IMR-90 (cell line): ENCODE measurements around the gene MEGF9. TPM values are rescaled to one million over a fixed set of nuclear protein-coding genes. Genes with fewer than 3 reads are reported as not detected.

Experiments
- ATAC-seq: fragments of 200-7000 bp; cut with Tn5 transposase; 2 replicates; pipeline ENCODE4 v1.9.1; 2020; ENCODE audit warnings: low read depth, mild to moderate bottlenecking, moderate library complexity
- BruUV-seq: library from RNA; stranded (reverse); fragments of 400-500 nt; replicated peaks from 2 replicates; lab custom pipeline; 2021; lab: Mats Ljungman, UMichigan
- CTCF ChIA-PET: fragments of 300-600 bp; formaldehyde crosslinking; extraction: SDS; loops from one replicate; lab custom pipeline; 2021; ENCODE audit warnings: antibody characterized with exemption; lab: Yijun Ruan, JAX
- POLR2A ChIA-PET: fragments of 300-600 bp; sonication (Branson Sonifier 250); formaldehyde crosslinking; loops from one replicate; lab custom pipeline; 2022; ENCODE audit warnings: antibody characterized with exemption; ENCODE audit not compliant: unreplicated experiment; lab: Charles Lee
- DNase-seq: peaks from one replicate; pipeline ENCODE4 v3.0.0; 2013
- H2AFZ ChIP-seq: replicated peaks from 2 replicates; pipeline ENCODE3; 2013; ENCODE audit warnings: low read length, mild to moderate bottlenecking; ENCODE audit not compliant: poor library complexity
- H2AK5ac ChIP-seq: 2 replicates; pipeline ENCODE4 v1.6.1; 2013; ENCODE audit warnings: low read depth, low read length, inconsistent platforms
- H2AK9ac ChIP-seq: replicated peaks from 2 replicates; pipeline ENCODE3; 2013; ENCODE audit warnings: mild to moderate bottlenecking, low read depth, low read length, moderate library complexity; ENCODE audit not compliant: poor library complexity
- H2BK120ac ChIP-seq: 2 replicates; pipeline ENCODE4 v1.6.1; 2013; ENCODE audit warnings: low read depth, low read length, inconsistent platforms
- H2BK15ac ChIP-seq: 3 replicates; pipeline ENCODE4 v1.6.1; 2013; ENCODE audit warnings: low read depth, low read length, inconsistent platforms
- H2BK20ac ChIP-seq: 2 replicates; pipeline ENCODE4 v1.6.1; 2013; ENCODE audit warnings: low read depth, mild to moderate bottlenecking, inconsistent platforms, low read length, moderate library complexity
- H2BK5ac ChIP-seq: 2 replicates; pipeline ENCODE4 v1.6.1; 2013; ENCODE audit warnings: mild to moderate bottlenecking, low read depth, low read length, inconsistent platforms; ENCODE audit not compliant: poor library complexity, severe bottlenecking
- H3K14ac ChIP-seq: replicated peaks from 2 replicates; pipeline ENCODE4 v1.6.1; 2013; ENCODE audit warnings: low read depth, low read length, inconsistent platforms
- H3K18ac ChIP-seq: 2 replicates; pipeline ENCODE4 v1.6.1; 2013; ENCODE audit warnings: low read depth, low read length, control low read depth
- H3K23ac ChIP-seq: 2 replicates; pipeline ENCODE4 v1.6.1; 2013; ENCODE audit warnings: low read depth, low read length, inconsistent platforms
- H3K27ac ChIP-seq: 2 replicates; pipeline ENCODE4 v1.5.1; 2013; ENCODE audit warnings: mild to moderate bottlenecking, control low read depth, low read length; ENCODE audit not compliant: insufficient read depth
- H3K27me3 ChIP-seq: 2 replicates; pipeline ENCODE4 v1.6.1; 2013; ENCODE audit warnings: low read length; ENCODE audit not compliant: control insufficient read depth, insufficient read depth
- H3K36me3 ChIP-seq: 2 replicates; pipeline ENCODE4 v1.6.1; 2013; ENCODE audit warnings: low read length, mixed read lengths; ENCODE audit not compliant: control insufficient read depth, insufficient read depth
- H3K4ac ChIP-seq: 2 replicates; pipeline ENCODE4 v1.6.1; 2013; ENCODE audit warnings: low read depth, low read length, inconsistent platforms
- H3K4me1 ChIP-seq: 2 replicates; pipeline ENCODE4 v1.6.1; 2013; ENCODE audit warnings: low read length, mixed read lengths; ENCODE audit not compliant: control insufficient read depth, insufficient read depth
- H3K4me2 ChIP-seq: 2 replicates; pipeline ENCODE4 v1.6.1; 2013; ENCODE audit warnings: low read depth, mild to moderate bottlenecking, control low read depth, low read length, moderate library complexity
- H3K4me3 ChIP-seq: 2 replicates; pipeline ENCODE4 v1.5.1; 2013; ENCODE audit warnings: low read depth, mild to moderate bottlenecking, control low read depth, low read length, moderate library complexity; ENCODE audit not compliant: insufficient read depth
- H3K56ac ChIP-seq: 2 replicates; pipeline ENCODE4 v1.6.1; 2013; ENCODE audit warnings: low read length, inconsistent platforms; ENCODE audit not compliant: insufficient read depth; ENCODE audit errors: extremely low read depth
- H3K79me1 ChIP-seq, 2 experiments: 2 replicates each; pipeline ENCODE4 v1.6.1; 2013; ENCODE audit warnings: low read length in 2 of 2, inconsistent platforms in 1 of 2, low read depth in 1 of 2
- H3K9ac ChIP-seq: 2 replicates; pipeline ENCODE4 v1.6.1; 2013; ENCODE audit warnings: low read depth, low read length, control low read depth
- H3K9me1 ChIP-seq: 2 replicates; pipeline ENCODE4 v1.6.1; 2013; ENCODE audit warnings: low read length, inconsistent platforms; ENCODE audit not compliant: insufficient read depth
- H3K9me3 ChIP-seq: 2 replicates; pipeline ENCODE4 v1.6.1; 2013; ENCODE audit warnings: low read length; ENCODE audit not compliant: control insufficient read depth, insufficient read depth
- H4K20me1 ChIP-seq: 2 replicates; pipeline ENCODE4 v1.6.1; 2013; ENCODE audit warnings: low read length, inconsistent platforms; ENCODE audit not compliant: insufficient read depth
- H4K5ac ChIP-seq: 2 replicates; pipeline ENCODE4 v1.6.1; 2013; ENCODE audit warnings: mild to moderate bottlenecking, low read depth, low read length, control low read depth
- H4K8ac ChIP-seq, 2 experiments: 2 replicates each; pipeline ENCODE4 v1.6.1; 2013; ENCODE audit warnings: low read depth in 2 of 2, low read length in 2 of 2, control low read depth in 1 of 2, inconsistent platforms in 1 of 2
- H4K91ac ChIP-seq: 2 replicates; pipeline ENCODE4 v1.6.1; 2013; ENCODE audit warnings: low read depth, low read length, inconsistent platforms; ENCODE audit not compliant: insufficient read depth
- BHLHE40 ChIP-seq: fragments of 150-350 bp; IDR thresholded peaks from 2 replicates; pipeline ENCODE4 v1.6.1; 2016; ENCODE audit warnings: mild to moderate bottlenecking, low read depth, low read length
- CEBPB ChIP-seq: IDR thresholded peaks from 2 replicates; pipeline ENCODE4 v1.6.1; 2012; ENCODE audit warnings: low read depth, low read length, improper control_type of control experiment
- CHD1 ChIP-seq: IDR thresholded peaks from 2 replicates; pipeline ENCODE4 v1.6.1; 2012; ENCODE audit warnings: low read depth, low read length, improper control_type of control experiment
- CTCF ChIP-seq: conservative IDR thresholded peaks from 2 replicates; pipeline ENCODE4 v1.5.1; 2012; ENCODE audit warnings: mild to moderate bottlenecking, low read depth, low read length, improper control_type of control experiment
- FOS ChIP-seq: fragments of 150-350 bp; IDR thresholded peaks from 2 replicates; pipeline ENCODE4 v1.6.1; 2016; ENCODE audit warnings: low read depth, low read length
- MAFK ChIP-seq: IDR thresholded peaks from 2 replicates; pipeline ENCODE4 v1.6.1; 2012; ENCODE audit warnings: low read depth, low read length, improper control_type of control experiment
- MAZ ChIP-seq: IDR thresholded peaks from 2 replicates; pipeline ENCODE4 v1.6.1; 2012; ENCODE audit warnings: low read depth, mild to moderate bottlenecking, low read length, improper control_type of control experiment, moderate library complexity, borderline replicate concordance
- MXI1 ChIP-seq: IDR thresholded peaks from 2 replicates; pipeline ENCODE4 v1.6.1; 2012; ENCODE audit warnings: low read depth, mild to moderate bottlenecking, low read length, moderate library complexity, borderline replicate concordance
- NFE2L2 ChIP-seq: fragments of 150-350 bp; IDR thresholded peaks from 2 replicates; pipeline ENCODE4 v1.6.1; 2016; ENCODE audit warnings: low read depth, mild to moderate bottlenecking, low read length
- POLR2A ChIP-seq: IDR thresholded peaks from 2 replicates; pipeline ENCODE4 v1.6.1; 2012; ENCODE audit warnings: mild to moderate bottlenecking, low read depth, low read length
- RAD21 ChIP-seq: IDR thresholded peaks from 2 replicates; pipeline ENCODE4 v1.6.1; 2012; ENCODE audit warnings: low read length, improper control_type of control experiment
- RCOR1 ChIP-seq: IDR thresholded peaks from 2 replicates; pipeline ENCODE4 v1.6.1; 2012; ENCODE audit warnings: mild to moderate bottlenecking, low read length, improper control_type of control experiment; ENCODE audit not compliant: insufficient replicate concordance
- RFX5 ChIP-seq: IDR thresholded peaks from 2 replicates; pipeline ENCODE4 v1.8.0; 2012; ENCODE audit warnings: low read depth, mild to moderate bottlenecking, low read length, moderate library complexity
- SMC3 ChIP-seq: fragments of 150-350 bp; IDR thresholded peaks from 2 replicates; pipeline ENCODE4 v1.6.1; 2016; ENCODE audit warnings: low read depth, mild to moderate bottlenecking, antibody characterized with exemption, low read length, moderate library complexity
- WGBS, 2 experiments: methylation state at CpG; one replicate each; pipeline versions ENCODE4 v1.1.5 to v1.1.7; 2013; ENCODE audit warnings: missing lambda C conversion rate in 2 of 2; ENCODE audit not compliant: insufficient read length in 1 of 2; ENCODE audit errors: extremely low coverage in 2 of 2; 5-methylcytosine and 5-hydroxymethylcytosine counted together
- dilution Hi-C: fragments of 300-500 bp; cut with HindIII; formaldehyde crosslinking; loops from one replicate; pipeline ENCODE4 v1.14.3; 2018; ENCODE audit warnings: low sequenced_read_pairs; ENCODE audit not compliant: unreplicated experiment
- in situ Hi-C: fragments of 300-500 bp; cut with MboI; formaldehyde crosslinking; loops from 3 replicates; pipeline ENCODE4 v1.14.3; 2019; ENCODE audit warnings: low sequenced_read_pairs, inconsistent platforms, mixed read lengths
- intact Hi-C: fragments of 100-400 bp; cut with micrococcal nuclease; formaldehyde crosslinking; loops from 2 replicates; pipeline ENCODE4 v1.10.0; 2022
- polyA plus RNA-seq, 3 experiments: library from polyadenylated mRNA; depleted of rRNA; stranded (reverse); fragments of >200 nt; gene quantifications; 2 replicates each; pipeline ENCODE4 v1.2.3, GENCODE V29; 2012; ENCODE audit warnings: low replicate concordance in 1 of 3
- total RNA-seq: library from RNA; depleted of rRNA; stranded (reverse); fragments of >200 nt; gene quantifications from 2 replicates; pipeline ENCODE4 v1.2.3, GENCODE V29; 2012
- TF ChIP-seq, protein P1 (sequence below): fragments of 150-350 bp; IDR thresholded peaks from 2 replicates; pipeline ENCODE4 v1.6.1; 2017; ENCODE audit warnings: mild to moderate bottlenecking, antibody characterized with exemption, low read length, low read depth
- TF ChIP-seq, protein P2 (sequence below): fragments of 150-350 bp; IDR thresholded peaks from 2 replicates; pipeline ENCODE4 v1.6.1; 2016; ENCODE audit warnings: low read depth, mild to moderate bottlenecking, low read length, moderate library complexity, borderline replicate concordance

MEGF9 gene
- total and polyA plus RNA-seq, 2 of the 4 experiments (the other 2 are of a cell fraction), result 3.4 TPM

DNA sequence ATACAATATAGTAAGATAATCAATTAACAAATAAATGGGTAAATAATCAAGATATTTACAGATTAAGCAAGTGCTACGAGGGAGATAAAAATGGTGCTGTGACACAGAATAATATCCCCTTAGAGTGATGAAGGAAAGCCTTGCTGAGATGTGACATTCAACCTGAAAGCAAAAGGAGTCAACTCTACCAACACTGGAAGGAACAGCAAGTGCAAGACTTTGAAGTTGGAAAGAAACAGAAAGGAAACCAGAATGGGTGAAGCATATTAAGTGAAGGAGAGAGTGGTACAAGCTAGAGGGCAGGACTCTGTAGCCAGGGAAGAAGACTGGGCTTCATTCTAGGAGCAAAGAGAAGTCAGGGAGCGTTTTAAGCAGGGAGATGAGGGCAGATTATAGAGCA, 12.2 kb upstream of the MEGF9 start:
- no peak for TF ChIP-seq FOS
- TF ChIP-seq RFX5, result no peak
- TF ChIP-seq POLR2A, result no peak
- no peak for TF ChIP-seq MAZ
- TF ChIP-seq CEBPB, result no peak
- no peak for TF ChIP-seq MAFK
- TF ChIP-seq NFE2L2, result no peak
- TF ChIP-seq, protein P1, sequence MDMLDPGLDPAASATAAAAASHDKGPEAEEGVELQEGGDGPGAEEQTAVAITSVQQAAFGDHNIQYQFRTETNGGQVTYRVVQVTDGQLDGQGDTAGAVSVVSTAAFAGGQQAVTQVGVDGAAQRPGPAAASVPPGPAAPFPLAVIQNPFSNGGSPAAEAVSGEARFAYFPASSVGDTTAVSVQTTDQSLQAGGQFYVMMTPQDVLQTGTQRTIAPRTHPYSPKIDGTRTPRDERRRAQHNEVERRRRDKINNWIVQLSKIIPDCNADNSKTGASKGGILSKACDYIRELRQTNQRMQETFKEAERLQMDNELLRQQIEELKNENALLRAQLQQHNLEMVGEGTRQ, result no peak
- TF ChIP-seq, protein P2, sequence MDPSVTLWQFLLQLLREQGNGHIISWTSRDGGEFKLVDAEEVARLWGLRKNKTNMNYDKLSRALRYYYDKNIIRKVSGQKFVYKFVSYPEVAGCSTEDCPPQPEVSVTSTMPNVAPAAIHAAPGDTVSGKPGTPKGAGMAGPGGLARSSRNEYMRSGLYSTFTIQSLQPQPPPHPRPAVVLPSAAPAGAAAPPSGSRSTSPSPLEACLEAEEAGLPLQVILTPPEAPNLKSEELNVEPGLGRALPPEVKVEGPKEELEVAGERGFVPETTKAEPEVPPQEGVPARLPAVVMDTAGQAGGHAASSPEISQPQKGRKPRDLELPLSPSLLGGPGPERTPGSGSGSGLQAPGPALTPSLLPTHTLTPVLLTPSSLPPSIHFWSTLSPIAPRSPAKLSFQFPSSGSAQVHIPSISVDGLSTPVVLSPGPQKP, result no peak
- TF ChIP-seq RCOR1, result no peak
- no peak for TF ChIP-seq SMC3
- TF ChIP-seq BHLHE40, result no peak
- no peak for TF ChIP-seq RAD21
- TF ChIP-seq CTCF, result no peak
- no peak for TF ChIP-seq MXI1
- no peak for TF ChIP-seq CHD1
- Histone ChIP-seq H3K4me2 (no peak overlapping the region), H4K20me1 (peaks cover 3% of the 10 kb centered on the region; the same call in 1 of the 2 replicates), H3K36me3 (no peaks in the 10 kb centered on the region), H2AK9ac (no peak overlapping the region), H2BK20ac (no peak overlapping the region), H3K4me3 (no peak overlapping the region), H3K9me1 (peaks cover 3% of the 10 kb centered on the region; the same call in 1 of the 2 replicates), H3K23ac (no peak overlapping the region), H3K27me3 (no peaks in the 10 kb centered on the region), H2AFZ (no peak overlapping the region), H4K8ac (no peak overlapping the region), H2AK5ac (no peak overlapping the region), H3K4me1 (peaks cover 12% of the 10 kb centered on the region), H3K56ac (no peak overlapping the region), H3K14ac (no peak overlapping the region), H3K79me1 (no peaks in the 10 kb centered on the region), H2BK15ac (no peak overlapping the region), H2BK120ac (no peak overlapping the region), H3K18ac (no peak overlapping the region), H3K9me3 (no peaks in the 10 kb centered on the region), H3K4ac (peak overlapping the region; percentile 21; the same call in 1 of the 2 replicates), H3K27ac (no peak overlapping the region), H4K5ac (no peak overlapping the region), H4K91ac (no peak overlapping the region), H2BK5ac (no peak overlapping the region), H3K9ac (no peak overlapping the region)
- dilution Hi-C loops (no loop called here), in situ Hi-C loops (no loop called here), intact Hi-C loops (no loop called here)
- DNase-seq (no peak), ATAC-seq (no peak)
- ChIA-PET POLR2A (no interaction called here), CTCF (no interaction called here)
- BruUV-seq, result no TSS peak
- 55% methylated on average over 1 of the region's 2 CpGs; no CpG with 5 or more reads in 1 of the 2 experiments for WGBS, 2 experiments
